ENCODE measurements around the gene VASP.

GRCh38 chr19:45475537-45476291, 31.6 kb upstream of the VASP start:
- TF ChIP-seq CTCF (conservative IDR thresholded peaks at IDR 0.05) (no peak), ZFX (IDR thresholded peaks at IDR 0.05) (no peak)

Data from C4-2B (cell line).